NCI-H345 treated with DMSO at 0.1 percent for 48 hours (cell line): ENCODE results near the gene SLC25A11.
"Not testable (repeated sequence)": the region's sequence is repeated elsewhere in the genome, so short reads cannot be mapped to it uniquely, and the experiment has no call there.

Experiments used
- DNase-seq: peaks from one replicate; lab custom pipeline; 2025; ENCODE audit not compliant: unreplicated experiment; lab: John Stamatoyannopoulos, UW

SLC25A11 gene

GRCh38 chr17:4945176-4945943 lies 5.5 kb upstream of the SLC25A11 start:
- no peak for DNase-seq

GRCh38 chr17:4944554-4945175 lies 4.8 kb upstream of the SLC25A11 start:
- no peak for DNase-seq

- no peak for DNase-seq
These were observed 4.3 kb upstream of the SLC25A11 start for GRCh38 chr17:4944163-4944553.

- DNase-seq = no peak
These were observed 3.1 kb upstream of the SLC25A11 start for GRCh38 chr17:4942760-4943508.

GRCh38 chr17:4941319-4941610 lies 1.4 kb upstream of the SLC25A11 start:
- DNase-seq = no peak

- DNase-seq = peak; percentile 81
These were observed 891 bp upstream of the SLC25A11 start for GRCh38 chr17:4940555-4941318.

- DNase-seq = no peak
These were observed 375 bp downstream of the SLC25A11 start for GRCh38 chr17:4939546-4939795.

GRCh38 chr17:4938688-4939545 lies 929 bp downstream of the SLC25A11 start:
- DNase-seq = no peak

- DNase-seq = no peak
These were observed 1.8 kb downstream of the SLC25A11 start for GRCh38 chr17:4938069-4938491.

GRCh38 chr17:4937553-4937952 lies 2.3 kb downstream of the SLC25A11 start:
- no peak for DNase-seq

- no peak for DNase-seq
These were observed 3.4 kb downstream of the SLC25A11 start for GRCh38 chr17:4936436-4936835.

- DNase-seq = no peak
These were observed 4.2 kb downstream of the SLC25A11 start for GRCh38 chr17:4935650-4936049.

- no peak for DNase-seq
These were observed 5.5 kb downstream of the SLC25A11 start for GRCh38 chr17:4934173-4934979.

GRCh38 chr17:4933646-4934045 lies 6.2 kb downstream of the SLC25A11 start:
- DNase-seq = no peak

- DNase-seq = no peak
These were observed 7.1 kb downstream of the SLC25A11 start for GRCh38 chr17:4932756-4933155.

GRCh38 chr17:4931963-4932362 lies 7.9 kb downstream of the SLC25A11 start, which contains the start of gene GP1BA:
Gene GP1BA (plus strand): TSS chr17:4932277. CDS start chr17:4932605, 328 bp downstream.
- DNase-seq = no peak

- no peak for DNase-seq
These were observed 11.0 kb downstream of the SLC25A11 start for GRCh38 chr17:4928881-4929280.

GRCh38 chr17:4926577-4927335 lies 13.1 kb downstream of the SLC25A11 start:
- DNase-seq = not testable (repeated sequence)

GRCh38 chr17:4921320-4921719 lies 18.5 kb downstream of the SLC25A11 start:
- DNase-seq = no peak
